CD14-positive monocyte (primary cell): ENCODE data around the gene NXT1. TPM values are rescaled to one million over a fixed set of nuclear protein-coding genes. Genes with fewer than 3 reads are reported as not detected.

ENCODE experiments used
- DNase-seq, 3 donors: peaks; one replicate each; pipeline ENCODE4 v3.0.0-alpha.2; 2011 to 2022
- H2AFZ ChIP-seq: 2 replicates; pipeline ENCODE4 v1.6.0; 2012; ENCODE audit warnings: mild to moderate bottlenecking, low read depth, low read length, inconsistent platforms; ENCODE audit not compliant: insufficient read depth, poor library complexity, severe bottlenecking
- H3K27ac ChIP-seq, 2 donors: 1 replicate in 1 of 2; 2 replicates in 1 of 2; pipeline ENCODE4 v1.5.1; 2012 to 2013; ENCODE audit warnings: low read length in 2 of 2, control low read depth in 1 of 2, inconsistent platforms in 1 of 2, low read depth in 1 of 2, mild to moderate bottlenecking in 1 of 2
- H3K27me3 ChIP-seq, 2 donors: one replicate each; pipeline versions ENCODE4 v1.6.0 to v1.6.1; 2011 to 2013; ENCODE audit warnings: low read length in 2 of 2; ENCODE audit not compliant: control insufficient read depth in 2 of 2, insufficient read depth in 2 of 2
- H3K36me3 ChIP-seq, 2 donors: replicated peaks in 1 of 2; 1 replicate in 1 of 2; 2 replicates in 1 of 2; pipeline versions ENCODE4 v1.5.1 to v1.6.1; 2012 to 2013; ENCODE audit warnings: low read length in 2 of 2, control low read depth in 1 of 2, inconsistent platforms in 1 of 2, mild to moderate bottlenecking in 1 of 2; ENCODE audit not compliant: insufficient read depth in 2 of 2, control insufficient read depth in 1 of 2
- H3K4me1 ChIP-seq, 2 donors: 1 replicate in 1 of 2; 2 replicates in 1 of 2; pipeline versions ENCODE4 v1.5.1 to v1.6.1; 2012 to 2013; ENCODE audit warnings: low read length in 2 of 2, control low read depth in 1 of 2, inconsistent platforms in 1 of 2, mild to moderate bottlenecking in 1 of 2, moderate library complexity in 1 of 2; ENCODE audit not compliant: insufficient read depth in 2 of 2, control insufficient read depth in 1 of 2
- H3K4me2 ChIP-seq: replicated peaks from 2 replicates; pipeline ENCODE3; 2012; ENCODE audit warnings: low read length, moderate library complexity, mild to moderate bottlenecking; ENCODE audit not compliant: poor library complexity, severe bottlenecking; ENCODE audit errors: extremely low read depth
- H3K4me3 ChIP-seq, 3 experiments: fragments of 200-600 bp in 1 of 3; sonication (generic) in 1 of 3; replicated peaks in 1 of 3; 1 replicate in 2 of 3; 2 replicates in 1 of 3; pipeline ENCODE4 v1.5.1; 2011 to 2013; ENCODE audit warnings: low read length in 3 of 3, mild to moderate bottlenecking in 3 of 3, control low read depth in 2 of 3, low read depth in 2 of 3, inconsistent platforms in 1 of 3, moderate library complexity in 1 of 3
- H3K79me2 ChIP-seq: 2 replicates; pipeline ENCODE4 v1.6.0; 2012; ENCODE audit warnings: mild to moderate bottlenecking, control low read depth, inconsistent platforms, low read length, moderate library complexity; ENCODE audit not compliant: insufficient read depth
- H3K9ac ChIP-seq: 2 replicates; pipeline ENCODE4 v1.6.0; 2017; ENCODE audit warnings: low read length, mild to moderate bottlenecking; ENCODE audit not compliant: insufficient read depth, poor library complexity, severe bottlenecking
- H3K9me3 ChIP-seq, 2 donors: replicated peaks in 1 of 2; 1 replicate in 1 of 2; 2 replicates in 1 of 2; pipeline versions ENCODE4 v1.5.1 to v1.6.1; 2012 to 2013; ENCODE audit warnings: low read length in 2 of 2, control low read depth in 1 of 2; ENCODE audit not compliant: control insufficient read depth in 1 of 2, insufficient read depth in 1 of 2
- H4K20me1 ChIP-seq: 2 replicates; pipeline ENCODE4 v1.6.0; 2012; ENCODE audit warnings: mild to moderate bottlenecking, low read length, control low read depth, moderate library complexity; ENCODE audit not compliant: insufficient read depth
- H3K27ac Mint-ChIP-seq, 7 donors: one replicate each; pipeline ENCODE4 v1.8.0; 2020; ENCODE audit warnings: mild to moderate bottlenecking in 7 of 7, mixed read lengths in 7 of 7, moderate library complexity in 6 of 7, inconsistent platforms in 2 of 7
- H3K27me3 Mint-ChIP-seq, 3 donors: one replicate each; pipeline ENCODE4 v1.8.0; 2021 to 2022; ENCODE audit warnings: low read depth in 3 of 3, mild to moderate bottlenecking in 3 of 3, mixed read lengths in 3 of 3, moderate library complexity in 3 of 3, inconsistent platforms in 1 of 3
- H3K36me3 Mint-ChIP-seq, 2 donors: one replicate each; pipeline ENCODE4 v1.8.0; 2020; ENCODE audit warnings: mixed read lengths in 2 of 2, inconsistent platforms in 1 of 2, mild to moderate bottlenecking in 1 of 2
- H3K4me1 Mint-ChIP-seq: one replicate; pipeline ENCODE4 v1.8.0; 2020; ENCODE audit warnings: mild to moderate bottlenecking, mixed read lengths
- H3K4me3 Mint-ChIP-seq, 2 donors: one replicate each; pipeline ENCODE4 v1.8.0; 2020; ENCODE audit warnings: mild to moderate bottlenecking in 2 of 2, mixed read lengths in 2 of 2, moderate library complexity in 1 of 2
- H3K9me3 Mint-ChIP-seq, 7 donors: one replicate each; pipeline ENCODE4 v1.8.0; 2020 to 2022; ENCODE audit warnings: mixed read lengths in 7 of 7, mild to moderate bottlenecking in 6 of 7, moderate library complexity in 6 of 7, inconsistent platforms in 2 of 7
- WGBS: methylation state at CpG from one replicate; pipeline ENCODE4 v1.1.5; 2013; ENCODE audit warnings: missing lambda C conversion rate; ENCODE audit not compliant: insufficient coverage; 5-methylcytosine and 5-hydroxymethylcytosine counted together
- intact Hi-C, 2 donors: fragments of 100-400 bp; cut with micrococcal nuclease; formaldehyde crosslinking; loops; one replicate each; pipeline versions ENCODE4 v1.15.0 to v1.15.1; 2023
- polyA plus RNA-seq, 3 donors: library from polyadenylated mRNA; depleted of rRNA in 1 of 3; unstranded in 2 of 3; stranded (reverse) in 1 of 3; fragments of 300-500 nt in 2 of 3; fragments of >200 nt in 1 of 3; fragmentation: Illumina TruSeq in 2 of 3; gene quantifications; 1 replicate in 2 of 3; 2 replicates in 1 of 3; pipeline ENCODE4 v1.2.3, GENCODE V29; 2012 to 2021
- TF ChIP-seq, protein P1 (sequence below): fragments of 200-600 bp; IDR thresholded peaks from one replicate; pipeline ENCODE4 v1.8.0; 2022; ENCODE audit warnings: antibody characterized with exemption, mild to moderate bottlenecking

The NXT1 gene
- polyA plus RNA-seq, 3 donors = 37.8 to 140 (median 39.4) TPM

DNA sequence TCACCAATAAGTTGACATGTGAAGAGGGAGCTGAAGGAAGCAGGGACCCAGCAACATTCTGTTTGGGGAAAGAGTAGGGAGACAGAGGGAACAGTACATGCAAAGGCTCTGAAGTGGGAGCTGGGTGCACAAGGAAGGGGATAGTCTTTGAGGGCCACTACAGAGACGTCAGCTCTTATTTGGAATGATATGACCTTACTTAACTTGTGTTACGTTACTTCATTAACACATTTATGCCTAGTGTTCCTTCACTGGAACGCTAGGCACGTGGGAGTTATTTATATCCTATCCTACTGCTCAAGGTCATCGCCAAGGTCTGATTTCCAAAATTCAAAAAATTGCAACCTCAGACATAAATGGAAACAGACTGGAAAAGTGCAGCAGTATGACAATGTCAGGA is 50.5 kb downstream of the NXT1 start:
- H3K9me3 ChIP-seq = no peaks in the 10 kb centered on the region
- no peak overlapping the region for H3K4me3 Mint-ChIP-seq
- no peak overlapping the region for H3K4me3 ChIP-seq
- DNase-seq = no peak
- H3K36me3 ChIP-seq = peaks cover 10 to 45% of the 10 kb centered on the region in 2 donors
- peaks cover 29% of the 10 kb centered on the region for H4K20me1 ChIP-seq
- H3K79me2 ChIP-seq = peaks cover 23% of the 10 kb centered on the region
- H3K27ac ChIP-seq = no peak overlapping the region
- no peak overlapping the region for H2AFZ ChIP-seq
- no peak overlapping the region for H3K9ac ChIP-seq
- H3K4me1 Mint-ChIP-seq = peaks cover 17% of the 10 kb centered on the region
- no peaks in the 10 kb centered on the region for H3K27me3 ChIP-seq
- no peaks in the 10 kb centered on the region for H3K9me3 Mint-ChIP-seq
- no peak overlapping the region for H3K27ac Mint-ChIP-seq
- H3K27me3 Mint-ChIP-seq = peaks cover 0 to 3% (median 0%) of the 10 kb centered on the region in 3 donors
- H3K36me3 Mint-ChIP-seq = peaks cover 41 to 50% of the 10 kb centered on the region in 2 donors
- intact Hi-C loops = loop anchor here in 1 of 2 donors (10.0 kb wide), 1 partner anchor 56 kb away; no protein-coding TSS in a partner anchor
- TF ChIP-seq, protein P1, sequence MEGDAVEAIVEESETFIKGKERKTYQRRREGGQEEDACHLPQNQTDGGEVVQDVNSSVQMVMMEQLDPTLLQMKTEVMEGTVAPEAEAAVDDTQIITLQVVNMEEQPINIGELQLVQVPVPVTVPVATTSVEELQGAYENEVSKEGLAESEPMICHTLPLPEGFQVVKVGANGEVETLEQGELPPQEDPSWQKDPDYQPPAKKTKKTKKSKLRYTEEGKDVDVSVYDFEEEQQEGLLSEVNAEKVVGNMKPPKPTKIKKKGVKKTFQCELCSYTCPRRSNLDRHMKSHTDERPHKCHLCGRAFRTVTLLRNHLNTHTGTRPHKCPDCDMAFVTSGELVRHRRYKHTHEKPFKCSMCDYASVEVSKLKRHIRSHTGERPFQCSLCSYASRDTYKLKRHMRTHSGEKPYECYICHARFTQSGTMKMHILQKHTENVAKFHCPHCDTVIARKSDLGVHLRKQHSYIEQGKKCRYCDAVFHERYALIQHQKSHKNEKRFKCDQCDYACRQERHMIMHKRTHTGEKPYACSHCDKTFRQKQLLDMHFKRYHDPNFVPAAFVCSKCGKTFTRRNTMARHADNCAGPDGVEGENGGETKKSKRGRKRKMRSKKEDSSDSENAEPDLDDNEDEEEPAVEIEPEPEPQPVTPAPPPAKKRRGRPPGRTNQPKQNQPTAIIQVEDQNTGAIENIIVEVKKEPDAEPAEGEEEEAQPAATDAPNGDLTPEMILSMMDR = no peak
- peaks cover 8 to 10% of the 10 kb centered on the region in 2 donors for H3K4me1 ChIP-seq
- H3K4me2 ChIP-seq = no peak overlapping the region
- WGBS = 100% methylated on average over 4 of the region's 5 CpGs

DNA sequence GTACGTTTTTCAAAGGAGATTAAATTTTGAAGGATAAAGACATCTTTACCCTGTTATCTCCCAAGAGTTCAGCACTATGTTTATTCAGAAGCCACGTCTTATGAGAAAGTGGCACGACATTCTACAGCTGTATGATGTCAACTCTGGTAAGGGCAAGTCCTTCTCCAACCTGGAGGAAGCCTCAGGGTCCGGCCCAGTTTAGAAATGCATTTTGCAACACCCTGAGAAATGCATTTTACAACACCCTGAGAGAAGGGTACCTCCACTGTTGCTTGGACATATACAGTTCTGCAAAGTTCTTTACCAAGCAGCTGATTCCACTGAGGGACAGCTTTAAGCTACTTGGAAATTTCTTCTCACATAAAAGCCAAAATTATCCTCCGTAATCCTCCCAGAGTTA is 53.2 kb downstream of the NXT1 start:
- no peak overlapping the region for H3K4me3 ChIP-seq
- H3K27me3 ChIP-seq = no peaks in the 10 kb centered on the region
- no peak overlapping the region for H3K4me3 Mint-ChIP-seq
- H3K36me3 Mint-ChIP-seq = peaks cover 32 to 43% of the 10 kb centered on the region in 2 donors
- H3K9me3 ChIP-seq = no peaks in the 10 kb centered on the region
- no peak overlapping the region for H2AFZ ChIP-seq
- 17% methylated on average over 1 of the region's 5 CpGs for WGBS
- no peaks in the 10 kb centered on the region for H3K9me3 Mint-ChIP-seq
- H3K27ac ChIP-seq = no peak overlapping the region
- no peak for DNase-seq
- H3K4me2 ChIP-seq = no peak overlapping the region
- H3K36me3 ChIP-seq = peaks cover 10 to 33% of the 10 kb centered on the region in 2 donors
- no peak overlapping the region for H3K27ac Mint-ChIP-seq
- H3K4me1 ChIP-seq = no peaks in the 10 kb centered on the region
- H4K20me1 ChIP-seq = peaks cover 51% of the 10 kb centered on the region
- intact Hi-C loops = loop anchor here in 1 of 2 donors (10.0 kb wide), 1 partner anchor 59 kb away; no protein-coding TSS in a partner anchor
- peaks cover 49% of the 10 kb centered on the region for H3K79me2 ChIP-seq
- no peak overlapping the region for H3K9ac ChIP-seq
- peaks cover 0 to 3% (median 1%) of the 10 kb centered on the region in 3 donors for H3K27me3 Mint-ChIP-seq
- TF ChIP-seq, protein P1 = no peak
- peaks cover 10% of the 10 kb centered on the region for H3K4me1 Mint-ChIP-seq
